GM12878 (cell line): ENCODE data around the gene ANKRD6. TPM values are rescaled to one million over a fixed set of nuclear protein-coding genes. Genes with fewer than 3 reads are reported as not detected.

ENCODE experiments used
- ATAC-seq: fragments of 200-7000 bp; cut with Tn5 transposase; 3 replicates; pipeline ENCODE4 v1.9.1; 2020; ENCODE audit warnings: mild to moderate bottlenecking, moderate library complexity
- BruUV-seq: library from RNA; stranded (reverse); fragments of 400-500 nt; replicated peaks from 2 replicates; lab custom pipeline; 2021; lab: Mats Ljungman, UMichigan
- CTCF ChIA-PET: fragments of 300-600 bp; sonication (Branson Sonifier 250); formaldehyde crosslinking; extraction: SDS; loops from one replicate; lab custom pipeline; 2021; ENCODE audit warnings: inconsistent platforms; lab: Yijun Ruan, JAX
- POLR2A ChIA-PET: fragments of 350-600 bp; formaldehyde crosslinking; extraction: SDS; loops from one replicate; lab custom pipeline; 2021; ENCODE audit warnings: inconsistent platforms; lab: Charles Lee
- RAD21 ChIA-PET: fragments of 300-600 bp; sonication (Branson Sonifier 250); formaldehyde crosslinking; loops from one replicate; lab custom pipeline; 2023; ENCODE audit warnings: antibody characterized with exemption; ENCODE audit not compliant: unreplicated experiment; lab: Charles Lee
- SMC1A ChIA-PET: fragments of 300-600 bp; sonication (Branson Sonifier 250); formaldehyde crosslinking; loops from one replicate; lab custom pipeline; 2023; ENCODE audit not compliant: unreplicated experiment, uncharacterized antibody; lab: Charles Lee
- DNase-seq: peaks from one replicate; pipeline ENCODE4 v3.0.0-alpha.2; 2011; ENCODE audit warnings: low read depth, low spot score
- FAIRE-seq: peaks from 3 replicates; lab custom pipeline; 2011; peaks lifted over from hg19 to GRCh38; lab: Jason Lieb, UNC
- H2AFZ ChIP-seq: 2 replicates; pipeline ENCODE4 v1.6.0; 2011; ENCODE audit warnings: low read depth, low read length, control low read depth; ENCODE audit not compliant: control insufficient read depth
- H3K27ac ChIP-seq: 2 replicates; pipeline ENCODE4 v1.5.1; 2011; ENCODE audit warnings: control low read depth; ENCODE audit not compliant: control insufficient read depth, insufficient read depth
- H3K27me3 ChIP-seq, 2 experiments: replicated peaks in 1 of 2; 2 replicates each; pipeline versions ENCODE4 v1.6.0 to v1.6.1; 2011; ENCODE audit warnings: low read length in 1 of 2; ENCODE audit not compliant: control insufficient read depth in 2 of 2, insufficient read depth in 2 of 2
- H3K36me3 ChIP-seq, 2 experiments: 2 replicates each; pipeline ENCODE4 v1.5.1; 2011; ENCODE audit warnings: low read length in 1 of 2; ENCODE audit not compliant: control insufficient read depth in 2 of 2, insufficient read depth in 2 of 2
- H3K4me1 ChIP-seq: 2 replicates; pipeline ENCODE4 v1.6.1; 2011; ENCODE audit warnings: mild to moderate bottlenecking, low read length, moderate library complexity, mixed read lengths; ENCODE audit not compliant: control insufficient read depth, insufficient read depth
- H3K4me2 ChIP-seq: 2 replicates; pipeline ENCODE4 v1.6.0; 2011; ENCODE audit warnings: control low read depth; ENCODE audit not compliant: control insufficient read depth, insufficient read depth
- H3K4me3 ChIP-seq: fragments of 200-600 bp; sonication (generic); 2 replicates; pipeline ENCODE4 v1.5.1; 2016
- H3K79me2 ChIP-seq: 2 replicates; pipeline ENCODE4 v1.6.0; 2011; ENCODE audit warnings: low read length; ENCODE audit not compliant: control insufficient read depth, insufficient read depth
- H3K9ac ChIP-seq: 2 replicates; pipeline ENCODE4 v1.8.0; 2011; ENCODE audit warnings: low read length, control low read depth, mixed read lengths; ENCODE audit not compliant: control insufficient read depth, insufficient read depth
- H3K9me3 ChIP-seq: replicated peaks from 3 replicates; pipeline ENCODE4 v1.5.1; 2011; ENCODE audit warnings: mild to moderate bottlenecking, low read length; ENCODE audit not compliant: control insufficient read depth, insufficient read depth
- H4K20me1 ChIP-seq: 2 replicates; pipeline ENCODE4 v1.6.0; 2011; ENCODE audit not compliant: control insufficient read depth, insufficient read depth
- CBX5 ChIP-seq: sonication (generic); IDR thresholded peaks from 2 replicates; pipeline ENCODE4 v1.6.1; 2016; ENCODE audit warnings: low read depth, moderate library complexity, mild to moderate bottlenecking, inconsistent platforms
- CHD1 ChIP-seq: IDR thresholded peaks from 2 replicates; pipeline ENCODE4 v1.6.1; 2012; ENCODE audit warnings: low read depth, low read length, improper control_type of control experiment
- CHD2 ChIP-seq: IDR thresholded peaks from 2 replicates; pipeline ENCODE4 v1.6.1; 2011; ENCODE audit warnings: low read depth, low read length, improper control_type of control experiment, borderline replicate concordance
- EP300 ChIP-seq, 2 experiments: fragments of 150-350 bp in 1 of 2; IDR thresholded peaks; 2 replicates each; pipeline ENCODE4 v1.6.1; 2011 to 2012; ENCODE audit warnings: low read depth in 2 of 2, low read length in 2 of 2, borderline replicate concordance in 1 of 2, improper control_type of control experiment in 1 of 2, inconsistent platforms in 1 of 2; ENCODE audit not compliant: control insufficient read depth in 1 of 2
- MXI1 ChIP-seq: fragments of 150-350 bp; IDR thresholded peaks from 2 replicates; pipeline ENCODE4 v1.6.1; 2011; ENCODE audit warnings: low read depth, mild to moderate bottlenecking, inconsistent platforms, low read length, improper control_type of control experiment
- MYC ChIP-seq: IDR thresholded peaks from 2 replicates; pipeline ENCODE4 v1.6.1; 2011; ENCODE audit warnings: mild to moderate bottlenecking, low read length, moderate library complexity, inconsistent platforms; ENCODE audit not compliant: insufficient read depth, insufficient replicate concordance, insufficient read length, severe bottlenecking
- POLR2AphosphoS5 ChIP-seq: IDR thresholded peaks from 2 replicates; pipeline ENCODE4 v1.6.1; 2011; ENCODE audit warnings: mild to moderate bottlenecking, low read length, inconsistent platforms
- RCOR1 ChIP-seq: conservative IDR thresholded peaks from 2 replicates; pipeline ENCODE4 v1.6.1; 2012; ENCODE audit warnings: low read depth, low read length, improper control_type of control experiment
- RUNX3 ChIP-seq: IDR thresholded peaks from 2 replicates; pipeline ENCODE4 v1.6.1; 2012; ENCODE audit warnings: low read length, inconsistent platforms
- TCF12 ChIP-seq: IDR thresholded peaks from 2 replicates; pipeline ENCODE4 v1.6.1; 2011; ENCODE audit warnings: low read depth, mild to moderate bottlenecking, low read length
- TCF3 ChIP-seq: IDR thresholded peaks from 2 replicates; pipeline ENCODE4 v1.6.1; 2012; ENCODE audit warnings: low read depth, mild to moderate bottlenecking, low read length, borderline replicate concordance; ENCODE audit not compliant: insufficient read depth
- WGBS: methylation state at CpG from one replicate; pipeline ENCODE4 v1.1.6; 2016; ENCODE audit warnings: low lambda C conversion rate; ENCODE audit not compliant: insufficient replicate concordance, insufficient coverage; ENCODE audit errors: missing lambda C conversion rate; 5-methylcytosine and 5-hydroxymethylcytosine counted together
- in situ Hi-C: fragments of 300-500 bp; cut with MboI; formaldehyde crosslinking; loops from 9 replicates; pipeline ENCODE4 v1.14.3; 2018; ENCODE audit warnings: mixed read lengths
- intact Hi-C: fragments of 100-400 bp; cut with micrococcal nuclease; formaldehyde crosslinking; loops from one replicate; pipeline ENCODE4 v1.14.2; 2022; ENCODE audit not compliant: unreplicated experiment
- polyA plus RNA-seq, 11 experiments: library from polyadenylated mRNA; depleted of rRNA in 4 of 11; unstranded in 6 of 11; stranded (reverse) in 5 of 11; fragments of >200 nt; fragmentation: Nextera tagmentation in 4 of 11; fragmentation: Illumina TruSeq in 1 of 11; extraction: Ambion mirVana in 4 of 11; extraction: Trizol in 1 of 11; gene quantifications; 1 replicate in 1 of 11; 2 replicates in 10 of 11; pipeline versions ENCODE4 v1.2.1 to v1.2.3, GENCODE V29; 2011 to 2016; ENCODE audit warnings: inconsistent platforms in 2 of 11, missing spikeins in 2 of 11, low read depth in 1 of 11
- total RNA-seq, 4 experiments: library from RNA; depleted of rRNA in 3 of 4; stranded (reverse); fragments of >200 nt in 3 of 4; fragmentation: Illumina TruSeq in 1 of 4; extraction: Trizol in 1 of 4; gene quantifications; 2 replicates each; pipeline versions ENCODE4 v1.2.1 to v1.2.3, GENCODE V29; 2013 to 2021
- TF ChIP-seq, protein P1 (sequence below): IDR thresholded peaks from 2 replicates; pipeline ENCODE4 v1.6.1; 2012; ENCODE audit warnings: low read depth, low read length, improper control_type of control experiment

Gene ANKRD6
- total and polyA plus RNA-seq, 10 of the 15 experiments (the other 5 are each of a cell fraction or from before 2014, with no cell fraction given) = 0.03 to 0.90 (median 0.38) TPM

GRCh38 chr6:89434954-89435353, 2.0 kb downstream of the ANKRD6 start:
- POLR2A ChIA-PET = no interaction called here
- 91% methylated on average over 4 of the region's 4 CpGs for WGBS
- intact Hi-C loops = loop anchor here (5.0 kb wide), 1 partner anchor 162 kb away; no protein-coding TSS in a partner anchor

GRCh38 chr6:89436226-89436625, 3.3 kb downstream of the ANKRD6 start:
- POLR2A ChIA-PET = interaction anchor here (0.7 kb wide), 1 partner anchor 18 kb away, joined by 3 read pairs; no protein-coding TSS in a partner anchor
- H3K36me3 ChIP-seq = no peaks in the 10 kb centered on the region
- RAD21 ChIA-PET = no interaction called here
- no peak for ATAC-seq
- H4K20me1 ChIP-seq = no peaks in the 10 kb centered on the region
- no peak overlapping the region for H3K9ac ChIP-seq
- H3K27ac ChIP-seq = no peak overlapping the region
- in situ Hi-C loops (no loop called here), intact Hi-C loops (no loop called here)
- no peak overlapping the region for H2AFZ ChIP-seq
- H3K9me3 ChIP-seq = no peaks in the 10 kb centered on the region
- H3K27me3 ChIP-seq = peaks cover 0 to 4% of the 10 kb centered on the region in 2 experiments; a peak in 2 of 4 replicates
- no peak for DNase-seq
- CTCF ChIA-PET = interaction anchor here (1.1 to 2.0 kb wide), 5 partner anchors 15 to 174 kb away, joined by 3 to 12 read pairs (median 4); no protein-coding TSS in a partner anchor
- H3K4me1 ChIP-seq = peaks cover 8% of the 10 kb centered on the region
- SMC1A ChIA-PET = no interaction called here
- no TSS peak for BruUV-seq
- FAIRE-seq = no peak
- WGBS = 33% methylated on average over 2 of the region's 2 CpGs
- no peak for TF ChIP-seq TCF12
- no peak for TF ChIP-seq CHD1
- TF ChIP-seq, protein P1, sequence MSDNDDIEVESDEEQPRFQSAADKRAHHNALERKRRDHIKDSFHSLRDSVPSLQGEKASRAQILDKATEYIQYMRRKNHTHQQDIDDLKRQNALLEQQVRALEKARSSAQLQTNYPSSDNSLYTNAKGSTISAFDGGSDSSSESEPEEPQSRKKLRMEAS = no peak
- TF ChIP-seq, all 136 proteins: peak for 0
- no peak overlapping the region for H3K4me2 ChIP-seq
- no peak overlapping the region for H3K4me3 ChIP-seq
- no peaks in the 10 kb centered on the region for H3K79me2 ChIP-seq

More at GRCh38 chr6:89434954-89435353, 2.0 kb downstream of the ANKRD6 start:
- H3K4me1 ChIP-seq = peaks cover 8% of the 10 kb centered on the region
- H3K79me2 ChIP-seq = no peaks in the 10 kb centered on the region
- H4K20me1 ChIP-seq = no peaks in the 10 kb centered on the region
- RAD21 ChIA-PET = no interaction called here
- SMC1A ChIA-PET = no interaction called here
- CTCF ChIA-PET = interaction anchor here (0.8 to 1.3 kb wide), 3 partner anchors 16 to 203 kb away, joined by 3 to 5 read pairs (median 3); no protein-coding TSS in a partner anchor
- TF ChIP-seq CHD2 = no peak
- TF ChIP-seq POLR2AphosphoS5 = no peak
- no peak for TF ChIP-seq MXI1
- no peak for TF ChIP-seq MYC
- TF ChIP-seq RUNX3 = no peak
- TF ChIP-seq CBX5 = no peak
- no peak for TF ChIP-seq EP300 (IDR thresholded peaks at IDR 0.05; ENCODE audit: borderline replicate concordance in 1 of 2, control insufficient read depth in 1 of 2, low read depth in 2 of 2, low read length in 2 of 2)
- no peak for TF ChIP-seq TCF3
- no peak for TF ChIP-seq RCOR1
- H3K27me3 ChIP-seq = peaks cover 0 to 4% of the 10 kb centered on the region in 2 experiments; a peak in 3 of 4 replicates
- no peaks in the 10 kb centered on the region for H3K9me3 ChIP-seq
- no peak overlapping the region for H3K4me3 ChIP-seq
- H3K9ac ChIP-seq = no peak overlapping the region
- FAIRE-seq (no peak), ATAC-seq (no peak), DNase-seq (no peak)
- H3K36me3 ChIP-seq = no peaks in the 10 kb centered on the region
- in situ Hi-C loops = loop anchor here (5.0 kb wide), 1 partner anchor 177 kb away; no protein-coding TSS in a partner anchor
- BruUV-seq = no TSS peak
- no peak overlapping the region for H3K27ac ChIP-seq
- no peak overlapping the region for H3K4me2 ChIP-seq
- no peak overlapping the region for H2AFZ ChIP-seq
